ENCODE results near the gene COL6A2.

DNA sequence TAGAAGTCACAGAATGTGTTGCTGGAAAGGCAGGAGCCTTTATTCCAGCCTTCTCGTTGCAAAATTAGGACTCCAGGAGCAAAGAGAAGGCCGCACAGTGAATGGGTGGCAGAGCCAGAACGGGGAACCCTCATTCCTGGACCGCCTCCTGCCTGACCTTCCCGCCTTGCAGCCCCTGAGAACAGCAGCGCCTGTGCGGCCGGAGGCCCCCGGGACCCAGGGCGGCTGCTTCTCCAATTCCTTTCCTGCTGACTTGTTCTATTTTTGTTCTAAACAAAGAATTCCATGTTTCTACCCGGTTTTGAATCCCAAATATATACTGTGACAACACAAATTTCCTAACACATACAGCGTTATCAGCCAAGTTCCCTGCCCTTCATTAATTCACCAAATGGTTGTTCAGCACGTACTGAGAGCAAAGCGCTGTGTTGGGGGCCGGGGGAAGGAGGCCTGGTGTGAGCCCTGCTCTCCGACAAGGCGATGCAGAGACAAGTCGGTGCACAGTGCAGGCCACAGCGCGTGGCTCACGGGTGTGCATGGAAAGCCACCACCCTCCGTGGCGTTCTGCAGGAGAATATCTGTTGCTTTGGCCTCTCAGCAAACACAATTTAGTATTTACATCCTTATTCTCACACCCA lies 31.9 kb upstream of the COL6A2 start:
- TF ChIP-seq CTCF (IDR thresholded peaks at IDR 0.05) (no peak), EZH2 (IDR thresholded peaks at IDR 0.05; ENCODE audit: borderline replicate concordance, insufficient read depth, low read depth, low read length, poor library complexity, severe bottlenecking) (no peak)

Data from B cell (primary cell).